ENCODE measurements around the gene ENOX1.

The ENOX1 gene

DNA sequence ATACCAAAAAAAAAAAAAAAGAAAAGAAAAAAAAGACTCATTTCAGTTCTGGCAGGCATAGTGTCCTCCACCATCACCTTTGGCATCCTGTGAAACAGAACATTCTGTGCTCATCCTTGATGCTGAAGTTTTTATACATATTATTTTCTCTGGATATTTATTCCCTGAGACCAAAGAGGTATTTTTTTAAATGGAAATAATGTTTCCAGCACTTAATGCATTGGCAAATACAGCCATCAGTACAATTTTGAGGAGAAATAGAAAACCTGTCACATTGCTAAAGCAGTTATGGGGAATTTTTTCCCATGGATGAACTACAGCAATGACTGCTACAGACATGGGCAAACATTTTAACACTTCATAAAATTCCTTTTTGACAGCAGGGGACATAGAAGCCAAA lies 451.0 kb downstream of the ENOX1 start:
- DNase-seq = no peak

- DNase-seq = no peak
Measured at GRCh38 chr13:43333176-43333575, 453.6 kb downstream of the ENOX1 start.

DNA sequence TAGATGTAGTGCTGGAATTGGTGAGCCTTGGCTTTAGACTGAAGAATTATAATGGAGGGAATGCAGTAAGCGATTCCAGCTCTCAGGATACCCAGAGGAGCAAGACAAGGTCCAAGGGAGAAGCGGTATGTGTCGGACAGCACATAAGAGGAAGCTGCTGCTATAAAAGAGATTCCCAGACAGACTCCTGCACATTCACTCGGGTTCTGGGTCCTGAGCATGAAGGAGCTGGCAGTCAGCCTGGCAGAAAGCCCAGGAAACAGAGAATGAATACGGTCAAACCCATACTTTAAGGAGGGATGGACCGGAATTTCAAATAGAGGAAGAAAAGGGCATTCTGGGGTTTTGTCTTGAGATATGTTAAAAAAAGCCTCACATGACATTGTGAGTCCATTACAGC lies 455.1 kb downstream of the ENOX1 start:
- no peak for DNase-seq

GRCh38 chr13:43329702-43330101 lies 457.1 kb downstream of the ENOX1 start:
- no peak for DNase-seq

DNA sequence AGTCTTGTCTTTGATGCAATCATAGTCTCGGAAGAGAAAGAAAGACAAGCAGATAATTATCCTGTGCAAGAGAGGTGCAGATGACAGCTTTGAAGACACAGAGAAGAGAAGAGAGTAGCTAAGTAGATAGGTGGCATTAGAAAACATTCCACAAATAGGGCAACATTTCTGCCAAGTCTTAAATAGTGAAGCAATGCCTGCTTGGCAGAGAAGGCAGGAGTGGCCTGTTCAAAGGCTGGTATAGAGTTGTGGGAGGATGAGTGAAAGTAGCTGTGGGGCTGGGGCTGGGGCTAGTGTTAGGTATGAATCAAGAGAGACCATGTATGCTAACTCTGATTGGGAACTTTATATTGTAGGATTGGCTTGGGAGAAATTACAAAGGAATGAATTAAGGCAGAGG lies 457.9 kb downstream of the ENOX1 start:
- DNase-seq = no peak

GRCh38 chr13:43326100-43326499 lies 460.7 kb downstream of the ENOX1 start:
- DNase-seq = no peak

DNA sequence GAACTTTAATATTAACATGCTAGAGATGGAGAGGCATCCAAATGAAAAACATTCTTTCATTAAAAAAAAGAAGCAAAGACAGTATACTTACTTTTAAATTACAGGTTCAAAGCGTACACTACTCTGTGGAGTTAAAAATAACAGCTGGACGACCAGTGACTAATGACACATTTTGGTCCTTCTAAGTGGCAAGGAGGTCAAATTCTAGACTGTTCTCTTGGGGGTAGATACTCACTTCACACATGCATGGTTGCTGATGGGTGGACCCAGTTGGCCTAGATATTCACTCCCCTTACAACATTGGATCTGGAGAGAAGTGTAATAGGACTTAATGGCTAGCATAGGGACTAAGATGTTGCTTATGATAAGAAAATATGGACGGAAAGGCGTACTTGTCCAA lies 461.1 kb downstream of the ENOX1 start:
- DNase-seq = no peak

DNA sequence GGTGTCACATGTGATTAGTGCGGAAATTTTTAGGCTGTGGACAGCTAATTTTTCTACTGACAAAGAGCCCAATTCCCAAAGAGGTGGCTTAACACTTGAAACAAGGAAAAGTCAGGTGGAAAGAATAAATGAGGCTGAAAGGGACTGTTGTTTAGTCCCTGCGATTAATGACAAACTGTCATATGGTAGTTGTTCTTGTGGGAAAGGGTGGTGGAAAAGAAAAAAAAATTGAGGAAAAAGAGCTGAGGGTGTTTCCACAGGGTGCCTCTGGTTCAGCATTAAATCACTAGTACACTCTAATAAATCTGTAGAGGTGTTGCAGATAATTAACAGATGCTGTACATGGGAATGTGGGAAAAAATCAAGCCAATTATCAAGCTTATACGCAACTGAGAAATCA lies 462.6 kb downstream of the ENOX1 start:
- no peak for DNase-seq

DNA sequence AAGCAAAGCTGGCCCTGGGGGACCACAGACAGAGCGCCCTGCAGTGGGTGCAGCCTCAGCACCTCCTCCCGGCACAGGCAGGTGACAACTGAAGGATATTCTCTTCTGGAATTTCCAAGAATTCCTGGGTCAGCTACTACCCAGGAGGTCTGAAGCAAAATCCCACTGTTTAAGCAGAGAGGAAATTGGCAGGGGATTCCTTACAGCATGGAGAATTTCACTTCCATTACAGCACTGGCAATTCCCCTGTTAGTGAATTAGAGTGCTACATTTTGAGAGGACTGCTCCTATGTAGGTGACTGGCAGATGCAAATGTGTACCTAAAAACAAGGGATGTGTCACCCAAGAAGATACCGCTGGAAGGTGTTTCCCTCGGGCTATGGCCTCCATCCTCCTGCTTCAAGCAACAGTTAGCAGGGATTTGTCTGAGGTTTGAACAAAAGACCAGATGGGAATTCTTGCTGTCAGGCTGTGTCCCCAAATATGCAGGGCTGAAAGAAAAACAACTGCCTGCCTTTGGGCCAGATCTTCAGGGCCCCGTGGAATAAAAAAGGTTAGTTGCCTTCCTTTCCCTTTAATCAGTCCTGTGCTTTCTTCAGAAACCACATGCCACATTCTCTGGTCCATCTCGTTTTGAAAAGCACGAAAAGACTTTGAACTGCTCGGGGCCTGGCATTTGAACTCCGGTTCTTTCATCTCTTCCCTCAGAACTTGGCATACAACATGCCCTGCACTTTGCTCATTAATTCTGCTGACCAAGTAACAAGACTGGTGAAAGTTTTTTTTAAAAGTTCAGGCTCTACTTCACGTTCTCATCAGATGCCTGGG lies 466.9 kb downstream of the ENOX1 start:
- no peak for DNase-seq

DNA sequence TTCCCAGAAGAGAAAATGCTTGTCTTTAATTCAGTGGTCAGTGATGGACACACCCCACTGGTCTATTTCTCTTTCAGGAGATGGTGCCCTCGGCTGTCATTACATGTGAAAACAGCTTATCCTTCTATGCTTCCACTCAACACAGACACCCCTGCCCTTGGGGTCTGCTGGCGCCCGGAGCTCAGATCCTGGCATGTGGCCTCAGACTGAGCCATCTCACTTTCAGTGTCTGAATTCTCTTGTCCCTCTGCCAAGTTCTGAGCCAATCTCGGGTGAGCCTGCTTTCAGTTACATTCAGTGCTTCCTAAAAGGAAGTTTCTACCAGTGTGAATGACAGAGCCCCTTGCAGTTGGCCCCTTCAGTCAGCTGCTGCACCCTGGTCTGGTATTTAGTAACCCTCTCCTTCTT lies 469.8 kb downstream of the ENOX1 start:
- no peak for DNase-seq

- no peak for DNase-seq
Measured at GRCh38 chr13:43316281-43316680, 470.5 kb downstream of the ENOX1 start.

DNA sequence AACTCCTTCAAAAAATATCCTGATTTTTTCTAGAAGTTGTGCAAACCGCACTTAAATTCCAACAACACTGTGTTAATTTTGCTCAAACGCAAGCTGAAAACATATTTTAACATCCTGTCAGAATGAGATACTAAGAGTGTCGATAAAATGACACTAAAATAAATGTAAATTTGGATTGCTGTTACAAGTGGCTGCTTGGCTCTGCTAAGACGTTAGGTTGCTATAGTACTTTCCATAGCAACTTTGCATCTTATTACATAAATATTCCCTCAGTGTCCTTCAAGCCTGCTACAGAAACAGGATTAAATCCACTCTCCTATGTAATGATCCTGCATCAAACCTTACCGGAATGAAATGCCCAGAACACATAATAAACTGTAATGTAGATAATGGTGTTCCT lies 471.2 kb downstream of the ENOX1 start:
- DNase-seq = no peak

- no peak for DNase-seq
Measured at GRCh38 chr13:43309311-43309710, 477.5 kb downstream of the ENOX1 start.

DNA sequence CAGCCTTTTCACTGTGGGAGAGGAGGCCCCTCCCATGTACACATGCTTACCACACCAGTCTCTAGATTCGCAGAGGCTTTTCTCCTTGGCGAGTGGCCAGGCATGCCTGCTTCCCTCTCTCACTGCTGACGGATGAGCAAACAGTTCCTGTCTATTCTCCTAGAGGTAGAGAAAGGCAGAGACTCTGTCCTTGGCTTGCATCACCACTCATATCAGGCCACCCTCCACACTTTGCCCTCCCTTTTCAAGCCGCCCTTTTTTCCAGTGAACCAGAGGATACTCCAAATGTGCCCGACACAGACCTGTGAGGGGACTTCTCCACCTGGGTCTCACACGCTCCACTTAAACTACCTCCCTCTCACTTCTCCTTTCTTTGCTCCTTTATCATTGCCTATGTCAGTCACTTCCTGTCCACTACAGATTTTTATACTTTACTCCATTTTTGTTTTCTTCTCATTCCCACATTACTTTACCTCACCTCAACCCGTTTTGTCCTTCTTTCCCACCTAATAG lies 478.8 kb downstream of the ENOX1 start:
- no peak for DNase-seq

GRCh38 chr13:43307221-43307920 lies 479.4 kb downstream of the ENOX1 start:
- no peak for DNase-seq

DNA sequence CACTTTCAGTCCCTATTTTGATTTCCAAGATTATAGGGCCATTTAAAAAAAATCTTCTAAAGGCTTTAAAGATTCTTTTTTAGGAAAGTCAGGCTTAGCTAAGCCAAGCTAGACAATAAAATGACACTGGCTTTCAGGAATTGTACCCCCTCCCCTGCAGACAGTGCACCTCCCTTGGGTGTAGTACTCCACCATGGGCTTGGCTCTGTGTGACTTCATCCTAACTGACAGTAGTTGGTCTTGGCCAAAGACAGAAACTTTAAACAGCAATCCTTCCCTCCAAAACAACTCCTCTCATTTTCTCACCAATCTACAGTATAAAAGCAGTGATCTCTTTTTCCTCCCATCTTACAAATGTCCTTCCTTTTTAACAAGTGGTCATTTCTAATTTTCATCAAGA lies 480.4 kb downstream of the ENOX1 start:
- DNase-seq = no peak

GRCh38 chr13:43305416-43305815 lies 481.4 kb downstream of the ENOX1 start:
- no peak for DNase-seq

- DNase-seq = no peak
Measured at GRCh38 chr13:43304945-43305344, 481.8 kb downstream of the ENOX1 start.

DNA sequence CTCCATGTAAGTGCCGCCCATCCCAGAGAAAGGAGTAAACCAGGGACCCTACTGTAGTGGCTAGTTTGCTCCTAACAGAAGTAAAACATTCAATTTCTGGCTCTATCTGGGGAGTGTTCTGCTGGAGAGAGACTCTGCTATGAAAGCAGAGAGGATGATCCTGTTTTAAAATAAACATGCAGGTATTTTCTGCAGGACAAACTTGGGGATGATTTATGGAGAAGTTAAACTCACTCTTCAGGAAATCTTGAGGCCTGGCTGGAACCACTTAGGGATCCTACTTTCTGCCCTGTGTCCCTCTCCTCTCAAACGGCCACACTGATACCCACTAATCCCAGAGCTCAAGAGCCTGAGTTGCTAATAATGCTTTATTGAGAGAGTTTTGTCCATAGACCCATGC lies 482.3 kb downstream of the ENOX1 start:
- no peak for DNase-seq

DNA sequence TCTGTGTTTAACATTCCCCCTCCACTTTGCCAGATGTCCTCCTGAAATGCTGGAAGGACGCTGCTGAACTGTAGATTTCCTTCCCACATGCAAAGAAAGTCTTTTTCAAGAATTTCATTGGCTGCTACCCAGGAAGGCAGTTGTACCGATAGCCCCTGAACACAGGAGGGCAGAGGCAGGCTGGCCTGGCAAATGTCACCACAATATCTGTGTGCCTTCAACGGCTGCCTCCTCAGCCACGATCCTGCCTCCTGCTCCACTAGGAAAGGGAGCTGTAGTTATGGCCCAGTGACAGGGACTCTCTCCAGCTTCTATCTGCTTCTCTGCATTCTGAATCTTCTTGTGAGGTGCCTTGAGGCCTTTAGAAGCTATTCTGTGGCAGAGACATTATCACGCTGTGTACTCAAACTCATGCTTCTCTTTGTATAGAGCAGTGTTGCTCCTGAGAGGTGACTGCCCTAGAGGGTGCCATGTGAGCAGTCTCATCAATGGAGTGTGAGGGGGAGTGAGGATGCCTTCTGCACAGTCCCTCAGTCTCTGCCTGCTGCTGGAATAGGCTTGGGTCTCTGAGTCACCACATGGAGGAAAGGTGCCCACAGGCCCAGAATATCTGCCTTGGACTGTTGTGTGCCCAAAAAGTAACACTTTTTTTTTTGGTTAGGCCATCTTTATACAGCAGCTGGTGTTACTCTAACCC lies 483.6 kb downstream of the ENOX1 start:
- DNase-seq = no peak

DNA sequence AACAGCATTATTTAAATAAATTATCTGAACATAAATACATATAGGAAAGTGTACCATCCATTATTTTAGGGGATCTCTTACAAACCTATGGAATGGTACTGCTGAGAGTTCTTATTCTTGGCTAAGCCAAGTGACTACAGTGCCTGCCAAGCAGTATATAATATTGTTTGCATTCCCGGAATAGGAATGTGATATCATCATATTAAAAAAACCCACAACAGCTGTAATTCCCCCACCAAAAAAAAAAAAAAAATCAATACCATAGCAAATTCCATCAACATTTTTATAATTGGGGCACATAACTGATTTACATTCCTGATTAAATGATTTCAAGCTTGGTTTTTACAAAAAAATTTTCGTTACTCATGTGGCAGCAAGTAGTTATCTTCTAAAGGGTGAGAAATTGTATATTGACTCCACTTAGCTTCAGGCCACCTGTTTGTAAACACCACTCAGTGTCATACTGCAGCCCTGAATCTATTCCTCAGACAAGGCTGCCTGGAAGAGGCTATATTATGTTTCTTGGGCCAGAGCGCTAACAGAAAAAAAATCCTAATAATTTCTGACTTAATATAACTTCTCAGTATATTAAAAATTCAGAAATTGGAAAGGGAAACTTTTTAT lies 485.3 kb downstream of the ENOX1 start:
- no peak for DNase-seq

DNA sequence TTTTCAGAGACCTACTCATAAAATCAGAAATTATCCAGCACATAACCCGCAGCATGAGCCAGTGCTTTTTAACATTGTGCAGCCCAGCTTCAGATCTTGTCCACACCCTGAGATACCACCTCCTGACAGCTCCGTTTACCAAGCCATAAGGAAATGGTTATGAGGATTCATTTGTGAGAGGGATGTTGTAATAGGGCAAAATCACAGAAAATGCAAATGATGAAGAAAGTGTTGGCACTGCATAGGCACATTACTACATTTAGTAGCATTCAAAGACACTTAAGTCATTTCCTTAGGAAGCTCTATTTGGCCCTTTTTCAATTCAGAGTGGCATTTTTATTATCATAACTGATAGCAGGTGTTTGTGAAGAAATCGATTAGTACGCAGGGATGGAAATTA lies 485.9 kb downstream of the ENOX1 start:
- DNase-seq = no peak

- no peak for DNase-seq
Measured at GRCh38 chr13:43299374-43299773, 487.4 kb downstream of the ENOX1 start.
